H9 (cell line): ENCODE data around the gene FCSK. TPM values are rescaled to one million over a fixed set of nuclear protein-coding genes. Genes with fewer than 3 reads are reported as not detected.

Experiments used
- DNase-seq: peaks from one replicate; pipeline ENCODE4 v3.0.0-alpha.2; 2017
- H2AFZ ChIP-seq: one replicate; pipeline ENCODE4 v1.6.1; 2013; ENCODE audit warnings: mild to moderate bottlenecking, low read length, control low read depth, moderate library complexity
- H2AK5ac ChIP-seq: 2 replicates; pipeline ENCODE4 v1.6.1; 2013; ENCODE audit warnings: low read length, control low read depth, mixed read lengths; ENCODE audit not compliant: insufficient read length
- H2BK120ac ChIP-seq: one replicate; pipeline ENCODE4 v1.6.1; 2013; ENCODE audit warnings: low read depth, mild to moderate bottlenecking, low read length, control low read depth, inconsistent platforms; ENCODE audit not compliant: poor library complexity, severe bottlenecking
- H2BK12ac ChIP-seq: 2 replicates; pipeline ENCODE4 v1.6.1; 2013; ENCODE audit warnings: low read length, control low read depth, mixed read lengths, low read depth; ENCODE audit not compliant: insufficient read length
- H2BK15ac ChIP-seq: 2 replicates; pipeline ENCODE4 v1.6.1; 2013; ENCODE audit warnings: low read depth, low read length, control low read depth
- H2BK20ac ChIP-seq: one replicate; pipeline ENCODE4 v1.6.1; 2013; ENCODE audit warnings: low read depth, mild to moderate bottlenecking, low read length, control low read depth, inconsistent platforms; ENCODE audit not compliant: poor library complexity, severe bottlenecking
- H2BK5ac ChIP-seq: 2 replicates; pipeline ENCODE4 v1.6.1; 2013; ENCODE audit warnings: low read length, control low read depth, mixed read lengths; ENCODE audit not compliant: insufficient read length
- H3K14ac ChIP-seq: 2 replicates; pipeline ENCODE4 v1.6.1; 2013; ENCODE audit warnings: low read length, control low read depth; ENCODE audit not compliant: insufficient read depth
- H3K18ac ChIP-seq: 2 replicates; pipeline ENCODE4 v1.6.1; 2013; ENCODE audit warnings: low read depth, mild to moderate bottlenecking, mixed read lengths, low read length, control low read depth; ENCODE audit not compliant: insufficient read length
- H3K23ac ChIP-seq: 2 replicates; pipeline ENCODE4 v1.6.1; 2013; ENCODE audit warnings: low read length, control low read depth, mixed read lengths, low read depth; ENCODE audit not compliant: insufficient read length
- H3K23me2 ChIP-seq: 2 replicates; pipeline ENCODE4 v1.6.1; 2013; ENCODE audit warnings: low read depth, mild to moderate bottlenecking, mixed read lengths, low read length, control low read depth; ENCODE audit not compliant: insufficient read length, poor library complexity, severe bottlenecking
- H3K27ac ChIP-seq: 2 replicates; pipeline ENCODE4 v1.5.1; 2013; ENCODE audit warnings: low read length, control low read depth, mixed read lengths, low read depth; ENCODE audit not compliant: insufficient read length
- H3K27me3 ChIP-seq: 2 replicates; pipeline ENCODE4 v1.6.1; 2013; ENCODE audit warnings: low read length, control low read depth, inconsistent platforms; ENCODE audit not compliant: insufficient read depth
- H3K4ac ChIP-seq: 2 replicates; pipeline ENCODE4 v1.6.1; 2013; ENCODE audit warnings: low read depth, mild to moderate bottlenecking, control low read depth, inconsistent platforms, low read length, moderate library complexity
- H3K4me1 ChIP-seq: 2 replicates; pipeline ENCODE4 v1.6.1; 2013; ENCODE audit warnings: low read length, control low read depth, inconsistent platforms; ENCODE audit not compliant: insufficient read depth
- H3K4me2 ChIP-seq: 2 replicates; pipeline ENCODE4 v1.6.1; 2013; ENCODE audit warnings: low read length, control low read depth, mixed read lengths; ENCODE audit not compliant: insufficient read length, insufficient read depth
- H3K56ac ChIP-seq: 2 replicates; pipeline ENCODE4 v1.6.1; 2013; ENCODE audit warnings: low read depth, mild to moderate bottlenecking, mixed read lengths, low read length, control low read depth; ENCODE audit not compliant: insufficient read length
- H3K79me1 ChIP-seq: 2 replicates; pipeline ENCODE4 v1.6.1; 2013; ENCODE audit warnings: low read depth, mild to moderate bottlenecking, moderate library complexity, low read length, control low read depth, inconsistent platforms; ENCODE audit not compliant: insufficient read depth, poor library complexity, severe bottlenecking
- H3K79me2 ChIP-seq: 2 replicates; pipeline ENCODE4 v1.6.1; 2013; ENCODE audit warnings: low read length, control low read depth, inconsistent platforms; ENCODE audit not compliant: insufficient read depth
- H3K9ac ChIP-seq: 2 replicates; pipeline ENCODE4 v1.6.1; 2013; ENCODE audit warnings: low read length, control low read depth, mixed read lengths; ENCODE audit not compliant: insufficient read length; ENCODE audit errors: extremely low read depth
- H3K9me3 ChIP-seq: one replicate; pipeline ENCODE4 v1.6.1; 2013; ENCODE audit warnings: low read depth, low read length, inconsistent platforms; ENCODE audit not compliant: control insufficient read depth
- H3T11ph ChIP-seq: one replicate; pipeline ENCODE4 v1.6.1; 2013; ENCODE audit warnings: mild to moderate bottlenecking, low read length, control low read depth, inconsistent platforms
- H4K20me1 ChIP-seq: one replicate; pipeline ENCODE4 v1.6.1; 2013; ENCODE audit not compliant: control insufficient read depth, insufficient read length, insufficient read depth
- H4K5ac ChIP-seq: 2 replicates; pipeline ENCODE4 v1.6.1; 2013; ENCODE audit warnings: low read depth, mild to moderate bottlenecking, mixed read lengths, low read length, control low read depth; ENCODE audit not compliant: insufficient read length
- H4K8ac ChIP-seq: replicated peaks from 2 replicates; pipeline ENCODE4 v1.6.1; 2013; ENCODE audit warnings: low read length, control low read depth, mixed read lengths, low read depth; ENCODE audit not compliant: insufficient read length
- H4K91ac ChIP-seq: 2 replicates; pipeline ENCODE4 v1.6.1; 2013; ENCODE audit warnings: low read depth, mild to moderate bottlenecking, moderate library complexity, mixed read lengths, low read length, control low read depth; ENCODE audit not compliant: insufficient read length
- H3K27ac Mint-ChIP-seq, 3 experiments: 2 replicates in 2 of 3; 3 replicates in 1 of 3; pipeline ENCODE4 v1.8.0; 2020 to 2021; ENCODE audit warnings: mixed read lengths in 3 of 3, mild to moderate bottlenecking in 1 of 3, moderate library complexity in 1 of 3
- H3K27me3 Mint-ChIP-seq: 2 replicates; pipeline ENCODE4 v1.8.0; 2021; ENCODE audit warnings: low read depth, mild to moderate bottlenecking, moderate library complexity, mixed read lengths
- H3K36me3 Mint-ChIP-seq, 3 experiments: 2 replicates in 2 of 3; 3 replicates in 1 of 3; pipeline ENCODE4 v1.8.0; 2020 to 2021; ENCODE audit warnings: low read depth in 3 of 3, mixed read lengths in 3 of 3; ENCODE audit not compliant: insufficient read depth in 1 of 3
- H3K4me1 Mint-ChIP-seq, 2 experiments: 2 replicates each; pipeline ENCODE4 v1.8.0; 2020; ENCODE audit warnings: mixed read lengths in 2 of 2
- H3K4me3 Mint-ChIP-seq, 2 experiments: 2 replicates in 1 of 2; 3 replicates in 1 of 2; pipeline ENCODE4 v1.8.0; 2020 to 2021; ENCODE audit warnings: mild to moderate bottlenecking in 2 of 2, mixed read lengths in 2 of 2, moderate library complexity in 1 of 2
- H3K9me3 Mint-ChIP-seq, 2 experiments: 2 replicates in 1 of 2; 3 replicates in 1 of 2; pipeline ENCODE4 v1.8.0; 2020; ENCODE audit warnings: mild to moderate bottlenecking in 2 of 2, mixed read lengths in 2 of 2, moderate library complexity in 1 of 2
- WGBS: extraction: QIAGEN DNeasy Blood & Tissue Kit; methylation state at CpG from one replicate; pipeline ENCODE4 v1.1.7; 2013; ENCODE audit warnings: missing lambda C conversion rate, low lambda C conversion rate, mixed read lengths; ENCODE audit not compliant: insufficient read length; ENCODE audit errors: extremely low coverage; 5-methylcytosine and 5-hydroxymethylcytosine counted together
- total RNA-seq: library from RNA; stranded (reverse); gene quantifications from 2 replicates; pipeline ENCODE4 v1.2.1, GENCODE V29; 2021
- TF ChIP-seq, protein P1 (sequence below): fragments of 200-600 bp; sonication (generic); conservative IDR thresholded peaks from 3 replicates; pipeline ENCODE4 v1.8.0; 2021; ENCODE audit warnings: antibody characterized with exemption, mild to moderate bottlenecking

The FCSK gene
- total RNA-seq, 1 experiment from 2014 or later, result 6.5 TPM

DNA sequence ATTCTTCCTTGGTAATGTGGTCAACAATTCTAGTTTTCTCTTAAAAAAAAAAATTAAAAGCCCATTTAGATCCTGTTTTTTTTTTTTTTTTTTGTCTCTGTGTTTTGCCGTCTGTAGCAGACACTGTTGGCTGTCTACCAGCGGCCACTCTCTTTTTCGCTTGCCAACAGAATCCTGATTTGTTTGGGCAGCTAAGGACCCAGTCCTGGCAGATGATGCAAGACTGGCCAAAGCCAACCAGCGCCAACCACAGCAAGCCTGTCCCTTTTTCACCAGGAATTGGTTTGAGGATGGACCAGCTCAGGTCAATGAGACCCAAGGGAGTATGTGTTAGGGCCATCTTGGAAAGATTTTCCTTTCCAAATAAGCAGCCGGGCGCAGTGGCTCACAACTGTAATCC, 43.7 kb upstream of the FCSK start:
- H2BK120ac ChIP-seq, result no peak overlapping the region
- Mint-ChIP-seq H3K27me3 (no peaks in the 10 kb centered on the region), H3K36me3 (peaks cover 2 to 24% (median 8%) of the 10 kb centered on the region in 3 experiments; a peak in 4 of 7 replicates), H3K4me1 (peaks cover 15 to 19% of the 10 kb centered on the region in 2 experiments), H3K27ac (no peak overlapping the region; a peak in 1 of 7 replicates), H3K9me3 (no peaks in the 10 kb centered on the region), H3K4me3 (no peak overlapping the region)
- no peak overlapping the region for H3K56ac ChIP-seq
- H2BK5ac ChIP-seq, result no peak overlapping the region
- no peak overlapping the region for H4K5ac ChIP-seq
- H3K79me2 ChIP-seq, result no peaks in the 10 kb centered on the region; the same call in 1 of the 2 replicates
- H2BK12ac ChIP-seq, result no peak overlapping the region
- no peaks in the 10 kb centered on the region for H3K9me3 ChIP-seq
- WGBS, result no CpG with 5 or more reads among the region's 6 CpGs
- H3K23me2 ChIP-seq, result no peaks in the 10 kb centered on the region
- no peak overlapping the region for H2BK15ac ChIP-seq
- TF ChIP-seq, protein P1, sequence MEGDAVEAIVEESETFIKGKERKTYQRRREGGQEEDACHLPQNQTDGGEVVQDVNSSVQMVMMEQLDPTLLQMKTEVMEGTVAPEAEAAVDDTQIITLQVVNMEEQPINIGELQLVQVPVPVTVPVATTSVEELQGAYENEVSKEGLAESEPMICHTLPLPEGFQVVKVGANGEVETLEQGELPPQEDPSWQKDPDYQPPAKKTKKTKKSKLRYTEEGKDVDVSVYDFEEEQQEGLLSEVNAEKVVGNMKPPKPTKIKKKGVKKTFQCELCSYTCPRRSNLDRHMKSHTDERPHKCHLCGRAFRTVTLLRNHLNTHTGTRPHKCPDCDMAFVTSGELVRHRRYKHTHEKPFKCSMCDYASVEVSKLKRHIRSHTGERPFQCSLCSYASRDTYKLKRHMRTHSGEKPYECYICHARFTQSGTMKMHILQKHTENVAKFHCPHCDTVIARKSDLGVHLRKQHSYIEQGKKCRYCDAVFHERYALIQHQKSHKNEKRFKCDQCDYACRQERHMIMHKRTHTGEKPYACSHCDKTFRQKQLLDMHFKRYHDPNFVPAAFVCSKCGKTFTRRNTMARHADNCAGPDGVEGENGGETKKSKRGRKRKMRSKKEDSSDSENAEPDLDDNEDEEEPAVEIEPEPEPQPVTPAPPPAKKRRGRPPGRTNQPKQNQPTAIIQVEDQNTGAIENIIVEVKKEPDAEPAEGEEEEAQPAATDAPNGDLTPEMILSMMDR, result no peak
- no peak overlapping the region for H3K4me2 ChIP-seq
- peaks cover 9% of the 10 kb centered on the region; the same call in 1 of the 2 replicates for H3K4me1 ChIP-seq
- no peaks in the 10 kb centered on the region for H3K27me3 ChIP-seq
- H3K9ac ChIP-seq, result no peak overlapping the region
- H3K79me1 ChIP-seq, result no peaks in the 10 kb centered on the region
- H3K14ac ChIP-seq, result no peak overlapping the region
- H2AK5ac ChIP-seq, result no peak overlapping the region
- no peak overlapping the region for H2AFZ ChIP-seq
- no peak overlapping the region for H3K4ac ChIP-seq
- H4K8ac ChIP-seq, result no peak overlapping the region
- H3K27ac ChIP-seq, result no peak overlapping the region
- H3T11ph ChIP-seq, result no peak overlapping the region
- H2BK20ac ChIP-seq, result no peak overlapping the region
- no peak overlapping the region for H4K91ac ChIP-seq
- no peaks in the 10 kb centered on the region for H4K20me1 ChIP-seq
- H3K18ac ChIP-seq, result no peak overlapping the region
- no peak overlapping the region for H3K23ac ChIP-seq
- no peak for DNase-seq
